Astrocyte (in vitro differentiated cells and primary cell): ENCODE results near the gene CEP131. TPM values are rescaled to one million over a fixed set of nuclear protein-coding genes. Genes with fewer than 3 reads are reported as not detected.

Experiments used
- DNase-seq: peaks from one replicate; pipeline ENCODE4 v3.0.0-alpha.2; 2010; ENCODE audit warnings: low read depth
- FAIRE-seq: peaks from 2 replicates; lab custom pipeline; 2011; peaks lifted over from hg19 to GRCh38; lab: Jason Lieb, UNC
- H2AFZ ChIP-seq: 2 replicates; pipeline ENCODE4 v1.6.0; 2012; ENCODE audit warnings: low read depth, low read length, inconsistent platforms
- H3K27ac ChIP-seq: 2 replicates; pipeline ENCODE4 v1.5.1; 2011; ENCODE audit warnings: low read depth, low read length, inconsistent platforms
- H3K27me3 ChIP-seq: 2 replicates; pipeline ENCODE4 v1.6.0; 2011; ENCODE audit warnings: low read length, inconsistent platforms; ENCODE audit not compliant: insufficient read depth
- H3K36me3 ChIP-seq: 2 replicates; pipeline ENCODE4 v1.5.1; 2011; ENCODE audit warnings: low read length, inconsistent platforms; ENCODE audit not compliant: insufficient read depth
- H3K4me1 ChIP-seq: 2 replicates; pipeline ENCODE4 v1.5.1; 2011; ENCODE audit warnings: low read length, inconsistent platforms; ENCODE audit not compliant: insufficient read depth
- H3K4me2 ChIP-seq: 2 replicates; pipeline ENCODE4 v1.6.0; 2012; ENCODE audit warnings: low read length, inconsistent platforms
- H3K4me3 ChIP-seq: 2 replicates; pipeline ENCODE4 v1.5.1; 2011; ENCODE audit warnings: low read depth, mild to moderate bottlenecking, low read length, inconsistent platforms; ENCODE audit not compliant: insufficient read depth
- H3K79me2 ChIP-seq: 2 replicates; pipeline ENCODE4 v1.6.0; 2012; ENCODE audit warnings: mild to moderate bottlenecking, low read length, inconsistent platforms; ENCODE audit not compliant: insufficient read depth
- H3K9ac ChIP-seq: 2 replicates; pipeline ENCODE4 v1.6.0; 2012; ENCODE audit warnings: mild to moderate bottlenecking, low read length, inconsistent platforms
- H3K9me3 ChIP-seq: 2 replicates; pipeline ENCODE4 v1.5.1; 2012; ENCODE audit warnings: low read depth, mild to moderate bottlenecking, low read length, inconsistent platforms; ENCODE audit not compliant: insufficient read depth
- H4K20me1 ChIP-seq: 2 replicates; pipeline ENCODE4 v1.6.0; 2012; ENCODE audit warnings: low read length, inconsistent platforms; ENCODE audit not compliant: insufficient read depth
- H3K27ac Mint-ChIP-seq: one replicate; pipeline ENCODE4 v1.8.0; 2021; ENCODE audit warnings: mild to moderate bottlenecking, mixed read lengths; ENCODE audit not compliant: unreplicated experiment
- H3K27me3 Mint-ChIP-seq: one replicate; pipeline ENCODE4 v1.8.0; 2021; ENCODE audit warnings: low read depth, mixed read lengths; ENCODE audit not compliant: unreplicated experiment
- H3K36me3 Mint-ChIP-seq: one replicate; pipeline ENCODE4 v1.8.0; 2021; ENCODE audit warnings: low read depth, mixed read lengths; ENCODE audit not compliant: unreplicated experiment
- H3K4me1 Mint-ChIP-seq: one replicate; pipeline ENCODE4 v1.8.0; 2021; ENCODE audit warnings: low read depth, mixed read lengths; ENCODE audit not compliant: unreplicated experiment
- H3K4me3 Mint-ChIP-seq: one replicate; pipeline ENCODE4 v1.8.0; 2021; ENCODE audit warnings: mild to moderate bottlenecking, moderate library complexity, mixed read lengths; ENCODE audit not compliant: unreplicated experiment
- H3K9me3 Mint-ChIP-seq: one replicate; pipeline ENCODE4 v1.8.0; 2021; ENCODE audit warnings: mild to moderate bottlenecking, mixed read lengths; ENCODE audit not compliant: unreplicated experiment
- EZH2 ChIP-seq: IDR thresholded peaks from 2 replicates; pipeline ENCODE4 v1.6.1; 2012; ENCODE audit warnings: mild to moderate bottlenecking, low read length, inconsistent platforms; ENCODE audit not compliant: insufficient read depth
- total RNA-seq: library from RNA; stranded (reverse); gene quantifications from 2 replicates; pipeline ENCODE4 v1.2.1, GENCODE V29; 2021
- TF ChIP-seq, protein P1 (sequence below): IDR thresholded peaks from 2 replicates; pipeline ENCODE4 v1.5.1; 2011; ENCODE audit warnings: low read depth, mild to moderate bottlenecking, inconsistent platforms, low read length, moderate library complexity; ENCODE audit not compliant: insufficient read depth

CEP131 gene
- total RNA-seq, 1 donor from 2014 or later: 5.8 TPM

- Histone ChIP-seq H3K9ac (no peak overlapping the region), H3K4me1 (peaks cover 16% of the 10 kb centered on the region), H2AFZ (no peak overlapping the region), H3K79me2 (peaks cover 54% of the 10 kb centered on the region), H3K27ac (no peak overlapping the region), H3K27me3 (no peaks in the 10 kb centered on the region), H4K20me1 (peaks cover 30% of the 10 kb centered on the region), H3K36me3 (peaks cover 2% of the 10 kb centered on the region), H3K9me3 (no peaks in the 10 kb centered on the region), H3K4me3 (no peak overlapping the region), H3K4me2 (no peak overlapping the region)
- Mint-ChIP-seq H3K27ac (no peak overlapping the region), H3K27me3 (no peaks in the 10 kb centered on the region), H3K4me1 (peaks cover 9% of the 10 kb centered on the region), H3K9me3 (no peaks in the 10 kb centered on the region), H3K36me3 (peaks cover 4% of the 10 kb centered on the region), H3K4me3 (no peak overlapping the region)
- FAIRE-seq (no peak), DNase-seq (no peak)
- TF ChIP-seq EZH2: no peak
- TF ChIP-seq, protein P1, sequence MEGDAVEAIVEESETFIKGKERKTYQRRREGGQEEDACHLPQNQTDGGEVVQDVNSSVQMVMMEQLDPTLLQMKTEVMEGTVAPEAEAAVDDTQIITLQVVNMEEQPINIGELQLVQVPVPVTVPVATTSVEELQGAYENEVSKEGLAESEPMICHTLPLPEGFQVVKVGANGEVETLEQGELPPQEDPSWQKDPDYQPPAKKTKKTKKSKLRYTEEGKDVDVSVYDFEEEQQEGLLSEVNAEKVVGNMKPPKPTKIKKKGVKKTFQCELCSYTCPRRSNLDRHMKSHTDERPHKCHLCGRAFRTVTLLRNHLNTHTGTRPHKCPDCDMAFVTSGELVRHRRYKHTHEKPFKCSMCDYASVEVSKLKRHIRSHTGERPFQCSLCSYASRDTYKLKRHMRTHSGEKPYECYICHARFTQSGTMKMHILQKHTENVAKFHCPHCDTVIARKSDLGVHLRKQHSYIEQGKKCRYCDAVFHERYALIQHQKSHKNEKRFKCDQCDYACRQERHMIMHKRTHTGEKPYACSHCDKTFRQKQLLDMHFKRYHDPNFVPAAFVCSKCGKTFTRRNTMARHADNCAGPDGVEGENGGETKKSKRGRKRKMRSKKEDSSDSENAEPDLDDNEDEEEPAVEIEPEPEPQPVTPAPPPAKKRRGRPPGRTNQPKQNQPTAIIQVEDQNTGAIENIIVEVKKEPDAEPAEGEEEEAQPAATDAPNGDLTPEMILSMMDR: no peak
These were observed 13.3 kb upstream of the CEP131 start for GRCh38 chr17:81235822-81236740.

DNA sequence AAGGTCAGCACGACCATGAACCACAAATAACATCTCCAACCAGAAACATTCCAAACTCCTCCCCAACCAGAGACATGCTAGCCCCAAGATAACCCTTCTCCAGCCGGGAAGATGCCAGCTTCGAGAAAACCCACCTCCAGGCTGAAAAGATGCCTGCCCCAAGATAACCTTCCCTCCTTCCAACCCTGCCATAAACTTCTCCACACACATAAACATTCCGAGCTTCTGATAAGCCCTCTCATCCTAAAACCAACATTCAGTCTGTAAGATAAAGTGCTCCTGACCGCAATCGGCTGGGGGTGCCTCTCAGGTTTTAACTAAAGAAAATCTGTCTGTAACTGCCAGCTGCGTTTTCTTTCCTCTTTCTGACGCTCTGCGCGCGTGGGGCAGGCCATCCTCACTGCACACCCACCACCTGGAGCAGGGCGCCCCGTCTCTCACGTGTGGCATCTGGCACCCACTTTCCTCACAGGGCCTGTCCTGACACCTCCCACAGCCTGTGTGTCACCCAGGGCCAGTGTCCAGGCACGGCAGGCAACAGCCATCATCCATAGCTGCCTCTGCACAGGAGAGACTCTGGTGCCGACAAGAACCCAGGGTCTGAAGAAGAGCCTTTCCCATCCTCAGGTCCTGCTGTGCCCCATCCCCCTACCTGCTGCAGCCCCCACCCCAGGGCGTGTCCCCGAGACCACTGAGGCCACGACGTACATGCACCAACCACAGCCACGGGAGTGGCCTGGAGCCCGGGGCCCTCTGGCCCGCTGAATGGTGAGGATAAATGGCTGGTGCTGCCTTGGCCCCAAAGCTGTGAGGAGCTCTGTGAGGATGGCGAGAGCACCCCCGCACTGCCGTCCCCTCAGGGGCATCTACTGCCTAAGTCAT lies 12.4 kb upstream of the CEP131 start:
- Histone ChIP-seq H3K4me3 (no peak overlapping the region), H3K4me1 (peaks cover 15% of the 10 kb centered on the region), H3K79me2 (peaks cover 45% of the 10 kb centered on the region), H3K4me2 (no peak overlapping the region), H4K20me1 (peaks cover 29% of the 10 kb centered on the region), H3K9me3 (no peaks in the 10 kb centered on the region), H3K36me3 (no peaks in the 10 kb centered on the region), H3K27ac (no peak overlapping the region), H2AFZ (no peak overlapping the region), H3K27me3 (no peaks in the 10 kb centered on the region), H3K9ac (no peak overlapping the region)
- no peak for DNase-seq
- H3K4me3 Mint-ChIP-seq: no peak overlapping the region
- H3K9me3 Mint-ChIP-seq: no peaks in the 10 kb centered on the region
- no peak for FAIRE-seq
- H3K36me3 Mint-ChIP-seq: peaks cover 2% of the 10 kb centered on the region
- no peak for TF ChIP-seq EZH2
- TF ChIP-seq, protein P1: no peak
- H3K27ac Mint-ChIP-seq: peak overlapping the region; percentile 1
- no peaks in the 10 kb centered on the region for H3K27me3 Mint-ChIP-seq
- peaks cover 8% of the 10 kb centered on the region for H3K4me1 Mint-ChIP-seq
